DOHH2 (cell line): Measurements from ENCODE around the gene SLC29A3.

Experiments
- H3F3A ChIP-seq: fragments of 200-600 bp; sonication (generic), shearing (Covaris generic); 2 replicates; pipeline ENCODE4 v1.6.0; 2016; ENCODE audit warnings: antibody characterized with exemption, mild to moderate bottlenecking; ENCODE audit not compliant: control insufficient read depth, insufficient read depth
- H3K27ac ChIP-seq: fragments of 200-600 bp; sonication (generic); 2 replicates; pipeline ENCODE4 v1.5.1; 2014; ENCODE audit warnings: low read depth, mild to moderate bottlenecking, low read length, moderate library complexity
- H3K27me3 ChIP-seq: fragments of 200-600 bp; sonication (generic); 2 replicates; pipeline ENCODE4 v1.6.1; 2014; ENCODE audit warnings: mild to moderate bottlenecking, low read length, mixed read lengths; ENCODE audit not compliant: control insufficient read depth
- H3K36me3 ChIP-seq: fragments of 200-600 bp; sonication (generic); 2 replicates; pipeline ENCODE4 v1.6.1; 2014; ENCODE audit warnings: mild to moderate bottlenecking, low read length, moderate library complexity, mixed read lengths; ENCODE audit not compliant: control insufficient read depth
- H3K4me1 ChIP-seq: fragments of 200-600 bp; sonication (generic); 2 replicates; pipeline ENCODE4 v1.6.1; 2014; ENCODE audit warnings: mild to moderate bottlenecking, low read length, mixed read lengths; ENCODE audit not compliant: control insufficient read depth
- H3K4me2 ChIP-seq: fragments of 200-600 bp; sonication (generic); 2 replicates; pipeline ENCODE4 v1.6.0; 2014; ENCODE audit warnings: mild to moderate bottlenecking, low read length, moderate library complexity
- H3K4me3 ChIP-seq: fragments of 200-600 bp; sonication (generic); 2 replicates; pipeline ENCODE4 v1.5.1; 2014; ENCODE audit warnings: mild to moderate bottlenecking, low read length, mixed read lengths
- H3K79me2 ChIP-seq: fragments of 200-600 bp; sonication (generic); 2 replicates; pipeline ENCODE4 v1.6.1; 2014; ENCODE audit warnings: mild to moderate bottlenecking, low read length, mixed read lengths; ENCODE audit not compliant: control insufficient read depth
- H3K9me2 ChIP-seq: fragments of 200-600 bp; sonication (generic); replicated peaks from 2 replicates; pipeline ENCODE4 v1.6.1; 2014; ENCODE audit warnings: mild to moderate bottlenecking, low read length, mixed read lengths; ENCODE audit not compliant: control insufficient read depth
- H3K9me3 ChIP-seq: fragments of 200-600 bp; sonication (generic); 2 replicates; pipeline ENCODE4 v1.6.1; 2014; ENCODE audit warnings: antibody characterized with exemption, low read length, mixed read lengths; ENCODE audit not compliant: control insufficient read depth, insufficient read depth
- H4K20me1 ChIP-seq: fragments of 200-600 bp; sonication (generic); 2 replicates; pipeline ENCODE4 v1.6.0; 2014; ENCODE audit warnings: low read depth, mild to moderate bottlenecking, antibody characterized with exemption, low read length, moderate library complexity; ENCODE audit not compliant: control insufficient read depth, insufficient read depth
- CTCF ChIP-seq: fragments of 200-600 bp; sonication (generic); IDR thresholded peaks from one replicate; pipeline ENCODE4 v1.5.1; 2014; ENCODE audit warnings: antibody characterized with exemption, mild to moderate bottlenecking, low read depth, low read length; ENCODE audit not compliant: poor library complexity, severe bottlenecking
- EZH2phosphoT487 ChIP-seq: fragments of 200-600 bp; sonication (generic); IDR thresholded peaks from 2 replicates; pipeline ENCODE4 v1.6.1; 2017; ENCODE audit warnings: borderline replicate concordance, mild to moderate bottlenecking, antibody characterized with exemption, low read length, moderate library complexity, mixed read lengths

Gene SLC29A3

DNA sequence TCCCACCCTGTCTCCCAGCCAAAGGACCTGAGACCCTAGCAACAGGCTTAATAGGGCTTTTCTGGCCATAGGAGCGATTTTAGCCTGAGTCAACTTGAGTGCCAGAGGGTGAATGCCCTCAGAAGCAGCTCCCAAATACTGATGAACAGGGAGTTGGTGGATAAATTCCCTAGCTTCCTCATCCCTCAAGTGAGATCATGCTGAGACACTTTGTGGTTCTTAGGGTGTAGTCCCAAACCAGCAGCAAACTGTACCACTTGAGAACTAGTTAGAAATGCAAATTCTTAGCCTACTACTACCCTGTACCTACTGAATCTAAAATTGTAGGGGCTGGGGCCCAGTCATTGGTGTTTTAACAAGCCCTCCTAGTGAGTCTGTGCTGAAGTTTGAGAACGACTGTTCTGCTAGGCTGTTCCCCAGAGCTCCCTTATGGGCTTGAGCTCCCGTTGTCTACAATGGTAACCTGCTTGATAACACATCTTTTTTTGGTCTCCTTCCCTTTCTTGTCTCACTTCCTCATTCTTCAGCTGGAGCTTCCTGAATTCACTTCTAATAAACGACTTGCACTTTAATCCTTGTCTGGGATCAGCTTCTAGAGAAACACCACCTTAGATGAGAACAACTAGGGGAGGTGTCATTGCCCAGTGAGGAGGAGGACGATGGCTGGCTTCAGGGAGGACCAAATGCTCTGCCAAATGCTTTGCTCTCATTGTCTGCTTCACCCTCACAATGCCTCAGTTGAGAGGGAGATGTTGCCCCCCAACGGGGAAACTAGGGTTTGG is 59.5 kb downstream of the SLC29A3 start:
- TF ChIP-seq CTCF: peak; percentile 17
- TF ChIP-seq EZH2phosphoT487: no peak
- H3K4me1 ChIP-seq: peaks cover 43% of the 10 kb centered on the region
- peak overlapping the region; percentile 36 for H3K4me3 ChIP-seq
- H3K27me3 ChIP-seq: no peaks in the 10 kb centered on the region
- peaks cover 9% of the 10 kb centered on the region; the same call in 1 of the 2 replicates for H3F3A ChIP-seq
- H3K36me3 ChIP-seq: no peaks in the 10 kb centered on the region
- no peaks in the 10 kb centered on the region for H3K9me2 ChIP-seq
- H4K20me1 ChIP-seq: no peaks in the 10 kb centered on the region
- H3K4me2 ChIP-seq: peak overlapping the region; percentile 51
- H3K27ac ChIP-seq: peak overlapping the region; percentile 29
- H3K9me3 ChIP-seq: no peaks in the 10 kb centered on the region
- H3K79me2 ChIP-seq: no peaks in the 10 kb centered on the region

GRCh38 chr10:71379118-71379766 is 60.2 kb downstream of the SLC29A3 start:
- H3K9me2 ChIP-seq: no peaks in the 10 kb centered on the region
- H3K27ac ChIP-seq: no peak overlapping the region
- H4K20me1 ChIP-seq: no peaks in the 10 kb centered on the region
- TF ChIP-seq CTCF: no peak
- no peak for TF ChIP-seq EZH2phosphoT487
- peaks cover 39% of the 10 kb centered on the region for H3K4me1 ChIP-seq
- H3K4me2 ChIP-seq: peak overlapping the region; percentile 51
- peaks cover 9% of the 10 kb centered on the region; the same call in 1 of the 2 replicates for H3F3A ChIP-seq
- H3K9me3 ChIP-seq: no peaks in the 10 kb centered on the region
- no peaks in the 10 kb centered on the region for H3K36me3 ChIP-seq
- H3K27me3 ChIP-seq: no peaks in the 10 kb centered on the region
- peak overlapping the region; percentile 30 for H3K4me3 ChIP-seq
- H3K79me2 ChIP-seq: no peaks in the 10 kb centered on the region

- Histone ChIP-seq H3K9me3 (no peaks in the 10 kb centered on the region), H3K27me3 (no peaks in the 10 kb centered on the region), H3K36me3 (no peaks in the 10 kb centered on the region), H3K4me1 (peaks cover 36% of the 10 kb centered on the region), H4K20me1 (no peaks in the 10 kb centered on the region), H3K9me2 (no peaks in the 10 kb centered on the region), H3K79me2 (no peaks in the 10 kb centered on the region), H3K27ac (no peak overlapping the region), H3F3A (peaks cover 9% of the 10 kb centered on the region; the same call in 1 of the 2 replicates), H3K4me2 (no peak overlapping the region), H3K4me3 (no peak overlapping the region)
- TF ChIP-seq CTCF (no peak), EZH2phosphoT487 (no peak)
Measured at GRCh38 chr10:71380841-71381240, 61.8 kb downstream of the SLC29A3 start.
